ENCODE measurements around the gene R3HCC1L.
A peak's percentile ranks its signal among the peaks of the same experiment; 100 is the strongest.
"Not testable (repeated sequence)": the region's sequence is repeated elsewhere in the genome, so short reads cannot be mapped to it uniquely, and the experiment has no call there.

R3HCC1L gene

DNA sequence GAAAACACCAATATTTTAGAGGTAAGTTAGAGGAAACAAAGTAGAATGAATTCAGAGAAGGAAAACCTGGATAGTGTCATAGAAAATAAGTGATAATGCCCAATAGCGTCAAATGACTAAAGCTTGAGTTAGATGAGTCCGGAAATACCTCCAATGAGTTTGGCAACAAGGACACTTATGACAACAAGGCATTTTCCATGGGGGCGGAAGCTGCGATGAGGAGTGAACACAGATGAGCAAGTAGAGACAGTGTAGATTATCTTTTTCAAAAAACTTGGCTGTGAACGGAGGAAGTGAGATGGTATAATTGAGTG lies 383 bp upstream of the R3HCC1L start:
- Histone ChIP-seq H3K27ac (ENCODE audit: extremely low read depth, low read depth, low read length) (no peak overlapping the region), H3K4me3 (ENCODE audit: low read depth, low read length) (no peak overlapping the region), H3K4me1 (ENCODE audit: control insufficient read depth, insufficient read depth, low read length) (0 out of 2 replicates have a peak, but pooled peaks cover 6% of the 10 kb centered on the region), H3K9me3 (ENCODE audit: control insufficient read depth, insufficient read depth, low read depth, low read length) (no peaks in the 10 kb centered on the region), H3K36me3 (ENCODE audit: control insufficient read depth in 2 of 2, insufficient read depth in 1 of 2, low read length in 2 of 2) (no peaks in the 10 kb centered on the region)
- POLR2A ChIA-PET: interaction anchor here (0.9 to 1.3 kb wide), 8 partner anchors 8 to 245 kb away, joined by 3 to 8 read pairs (median 3); partner anchors contain the start of gene CRTAC1
- TF ChIP-seq ZNF324 (tag by site-specific recombination; IDR thresholded peaks at IDR 0.05): no peak
- TF ChIP-seq IKZF3 (tag by site-specific recombination; IDR thresholded peaks at IDR 0.05): no peak
- TF ChIP-seq, protein P1, sequence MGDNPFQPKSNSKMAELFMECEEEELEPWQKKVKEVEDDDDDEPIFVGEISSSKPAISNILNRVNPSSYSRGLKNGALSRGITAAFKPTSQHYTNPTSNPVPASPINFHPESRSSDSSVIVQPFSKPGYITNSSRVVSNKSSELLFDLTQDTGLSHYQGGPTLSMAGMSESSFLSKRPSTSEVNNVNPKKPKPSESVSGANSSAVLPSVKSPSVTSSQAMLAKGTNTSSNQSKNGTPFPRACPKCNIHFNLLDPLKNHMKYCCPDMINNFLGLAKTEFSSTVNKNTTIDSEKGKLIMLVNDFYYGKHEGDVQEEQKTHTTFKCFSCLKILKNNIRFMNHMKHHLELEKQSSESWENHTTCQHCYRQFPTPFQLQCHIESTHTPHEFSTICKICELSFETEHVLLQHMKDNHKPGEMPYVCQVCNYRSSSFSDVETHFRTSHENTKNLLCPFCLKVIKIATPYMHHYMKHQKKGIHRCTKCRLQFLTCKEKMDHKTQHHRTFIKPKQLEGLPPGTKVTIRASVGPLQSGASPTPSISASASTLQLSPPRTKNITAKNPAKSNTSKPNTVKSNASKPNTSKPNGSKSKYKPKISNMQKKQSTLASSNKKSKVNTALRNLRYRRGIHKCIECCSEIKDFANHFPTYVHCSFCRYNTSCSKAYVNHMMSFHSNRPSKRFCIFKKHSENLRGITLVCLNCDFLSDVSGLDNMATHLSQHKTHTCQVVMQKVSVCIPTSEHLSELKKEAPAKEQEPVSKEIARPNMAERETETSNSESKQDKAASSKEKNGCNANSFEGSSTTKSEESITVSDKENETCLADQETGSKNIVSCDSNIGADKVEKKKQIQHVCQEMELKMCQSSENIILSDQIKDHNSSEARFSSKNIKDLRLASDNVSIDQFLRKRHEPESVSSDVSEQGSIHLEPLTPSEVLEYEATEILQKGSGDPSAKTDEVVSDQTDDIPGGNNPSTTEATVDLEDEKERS (tag by site-specific recombination; IDR thresholded peaks at IDR 0.05): peak; percentile 90; the same call in 1 of the 2 replicates
- TF ChIP-seq ZNF2 (tag by site-specific recombination; IDR thresholded peaks at IDR 0.05): 0 out of 2 replicates have a peak, but pooled peaks have one; percentile 43
- 0 out of 2 replicates have a peak, but pooled peaks have one; percentile 14 for TF ChIP-seq ZSCAN30 (tag by site-specific recombination; IDR thresholded peaks at IDR 0.05)
- CTCF ChIA-PET: interaction anchor here (0.8 to 1.4 kb wide), 2 partner anchors 175 to 219 kb away, joined by 3 to 7 read pairs; no protein-coding TSS in a partner anchor

DNA sequence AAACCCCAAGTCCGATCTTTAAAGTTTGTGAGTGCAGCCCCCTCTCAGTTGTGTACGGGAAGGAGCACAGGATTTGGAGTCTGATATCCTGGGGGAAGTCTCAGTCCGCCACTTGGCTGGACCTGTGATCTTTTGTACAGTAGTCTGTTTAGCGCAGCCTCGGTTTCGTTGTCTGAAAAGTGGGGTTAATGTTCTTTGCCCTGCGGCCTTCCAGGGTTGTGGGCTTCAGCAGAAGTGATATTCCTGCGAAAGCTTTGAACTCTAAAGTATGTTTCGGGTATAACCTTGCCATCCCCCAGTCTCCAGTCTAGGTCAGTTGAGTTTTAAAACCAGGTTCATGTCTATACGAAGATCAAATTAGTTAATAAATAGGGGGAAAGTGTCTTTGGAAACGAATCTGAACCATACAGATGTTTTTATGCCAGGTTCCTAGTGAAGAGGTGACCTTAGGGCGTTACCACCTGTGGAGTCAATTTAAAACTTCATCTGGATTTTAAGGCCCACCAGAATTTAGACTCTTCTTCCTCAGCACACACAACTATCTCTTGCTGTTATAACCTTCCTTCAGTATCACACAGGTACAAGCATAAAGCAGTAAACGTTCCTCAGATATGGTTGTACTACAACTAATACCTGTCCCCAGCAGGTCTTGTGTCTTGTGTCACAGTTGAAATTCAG lies 904 bp downstream of the R3HCC1L start:
- POLR2A ChIA-PET: interaction anchor here (1.2 to 1.3 kb wide), 2 partner anchors 9 to 19 kb away, joined by 3 to 8 read pairs; no protein-coding TSS in a partner anchor
- peak overlapping the region; percentile 56 for H3K27ac ChIP-seq (ENCODE audit: extremely low read depth, low read depth, low read length)
- peak overlapping the region; percentile 61 for H3K4me3 ChIP-seq (ENCODE audit: low read depth, low read length)
- H3K9me3 ChIP-seq (ENCODE audit: control insufficient read depth, insufficient read depth, low read depth, low read length): no peaks in the 10 kb centered on the region
- CTCF ChIA-PET: interaction anchor here (1.4 kb wide), 1 partner anchor 221 kb away, joined by 7 read pairs; no protein-coding TSS in a partner anchor
- peaks cover 10% of the 10 kb centered on the region; the same call in 1 of the 2 replicates for H3K4me1 ChIP-seq (ENCODE audit: control insufficient read depth, insufficient read depth, low read length)
- H3K36me3 ChIP-seq (ENCODE audit: control insufficient read depth in 2 of 2, insufficient read depth in 1 of 2, low read length in 2 of 2): no peaks in the 10 kb centered on the region
- TF ChIP-seq MEIS1 (CRISPR knock-in tag; IDR thresholded peaks at IDR 0.05; ENCODE audit: borderline replicate concordance): no peak
- TF ChIP-seq SCRT1 (tag by site-specific recombination; IDR thresholded peaks at IDR 0.05; ENCODE audit: borderline replicate concordance): peak; percentile 84
- TF ChIP-seq SCRT2 (tag by site-specific recombination; IDR thresholded peaks at IDR 0.05): peak; percentile 90
- peak; percentile 68; the same call in 1 of the 2 replicates for TF ChIP-seq ZNF548 (tag by site-specific recombination; IDR thresholded peaks at IDR 0.05)

DNA sequence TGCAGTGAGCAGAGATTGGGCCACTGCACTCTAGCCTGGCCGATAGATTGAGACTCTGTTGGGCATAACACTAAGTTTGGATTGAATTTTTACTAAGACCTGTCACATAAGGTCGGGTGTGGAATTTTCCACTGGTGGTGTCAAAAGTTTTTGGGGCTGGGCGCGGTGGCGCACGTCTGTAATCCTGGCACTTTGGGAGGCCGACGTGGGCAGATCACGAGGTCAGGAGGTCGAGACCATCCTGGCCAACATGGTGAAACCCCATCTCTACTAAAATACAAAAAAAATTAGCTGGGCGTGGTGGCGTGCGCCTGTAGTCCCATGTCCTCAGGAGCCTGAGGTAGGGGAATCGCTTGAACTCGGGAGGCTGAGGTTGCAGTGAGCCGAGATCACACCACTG lies 2.3 kb downstream of the R3HCC1L start:
- POLR2A ChIA-PET: interaction anchor here (0.6 kb wide), 1 partner anchor 568 kb away, joined by 4 read pairs; no protein-coding TSS in a partner anchor
- H3K9me3 ChIP-seq (ENCODE audit: control insufficient read depth, insufficient read depth, low read depth, low read length); H3K4me3 ChIP-seq (ENCODE audit: low read depth, low read length); H3K36me3 ChIP-seq (ENCODE audit: control insufficient read depth in 2 of 2, insufficient read depth in 1 of 2, low read length in 2 of 2); H3K27ac ChIP-seq (ENCODE audit: extremely low read depth, low read depth, low read length); CTCF ChIA-PET: not testable (repeated sequence)
- H3K4me1 ChIP-seq (ENCODE audit: control insufficient read depth, insufficient read depth, low read length): peaks cover 12% of the 10 kb centered on the region; the same call in 1 of the 2 replicates

- CTCF ChIA-PET: no interaction called here
- no peak overlapping the region for H3K27ac ChIP-seq (ENCODE audit: extremely low read depth, low read depth, low read length)
- H3K9me3 ChIP-seq (ENCODE audit: control insufficient read depth, insufficient read depth, low read depth, low read length): no peaks in the 10 kb centered on the region
- POLR2A ChIA-PET: no interaction called here
- no peaks in the 10 kb centered on the region for H3K36me3 ChIP-seq (ENCODE audit: control insufficient read depth in 2 of 2, insufficient read depth in 1 of 2, low read length in 2 of 2)
- peaks cover 12% of the 10 kb centered on the region for H3K4me1 ChIP-seq (ENCODE audit: control insufficient read depth, insufficient read depth, low read length)
- H3K4me3 ChIP-seq (ENCODE audit: low read depth, low read length): no peak overlapping the region
- TF ChIP-seq ZNF24 (tag by site-specific recombination; IDR thresholded peaks at IDR 0.05) (no peak), ZNF785 (tag by site-specific recombination; IDR thresholded peaks at IDR 0.05) (no peak), HOXA7 (CRISPR knock-in tag; IDR thresholded peaks at IDR 0.05; ENCODE audit: borderline replicate concordance) (no peak), SP2 (tag by site-specific recombination; IDR thresholded peaks at IDR 0.05) (no peak), ZNF274 (IDR thresholded peaks at IDR 0.05; ENCODE audit: low read length) (no peak), ZNF274 (tag by site-specific recombination; IDR thresholded peaks at IDR 0.05; ENCODE audit: borderline replicate concordance) (no peak), ZNF513 (tag by site-specific recombination; IDR thresholded peaks at IDR 0.05) (no peak), ZSCAN23 (tag by site-specific recombination; IDR thresholded peaks at IDR 0.05) (no peak), ZNF621 (tag by site-specific recombination; IDR thresholded peaks at IDR 0.05) (no peak), ZNF10 (tag by site-specific recombination; IDR thresholded peaks at IDR 0.05) (no peak), ZNF558 (tag by site-specific recombination; IDR thresholded peaks at IDR 0.05) (no peak)
- TF ChIP-seq, protein P2, sequence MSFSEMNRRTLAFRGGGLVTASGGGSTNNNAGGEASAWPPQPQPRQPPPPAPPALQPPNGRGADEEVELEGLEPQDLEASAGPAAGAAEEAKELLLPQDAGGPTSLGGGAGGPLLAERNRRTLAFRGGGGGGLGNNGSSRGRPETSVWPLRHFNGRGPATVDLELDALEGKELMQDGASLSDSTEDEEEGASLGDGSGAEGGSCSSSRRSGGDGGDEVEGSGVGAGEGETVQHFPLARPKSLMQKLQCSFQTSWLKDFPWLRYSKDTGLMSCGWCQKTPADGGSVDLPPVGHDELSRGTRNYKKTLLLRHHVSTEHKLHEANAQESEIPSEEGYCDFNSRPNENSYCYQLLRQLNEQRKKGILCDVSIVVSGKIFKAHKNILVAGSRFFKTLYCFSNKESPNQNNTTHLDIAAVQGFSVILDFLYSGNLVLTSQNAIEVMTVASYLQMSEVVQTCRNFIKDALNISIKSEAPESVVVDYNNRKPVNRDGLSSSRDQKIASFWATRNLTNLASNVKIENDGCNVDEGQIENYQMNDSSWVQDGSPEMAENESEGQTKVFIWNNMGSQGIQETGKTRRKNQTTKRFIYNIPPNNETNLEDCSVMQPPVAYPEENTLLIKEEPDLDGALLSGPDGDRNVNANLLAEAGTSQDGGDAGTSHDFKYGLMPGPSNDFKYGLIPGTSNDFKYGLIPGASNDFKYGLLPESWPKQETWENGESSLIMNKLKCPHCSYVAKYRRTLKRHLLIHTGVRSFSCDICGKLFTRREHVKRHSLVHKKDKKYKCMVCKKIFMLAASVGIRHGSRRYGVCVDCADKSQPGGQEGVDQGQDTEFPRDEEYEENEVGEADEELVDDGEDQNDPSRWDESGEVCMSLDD (tag by site-specific recombination; IDR thresholded peaks at IDR 0.05): no peak
Measured at GRCh38 chr10:98138031-98138430, 3.6 kb downstream of the R3HCC1L start.

All from HEK293 (cell line).